ENCODE data around the gene ARHGAP22. TPM values are rescaled to one million over a fixed set of nuclear protein-coding genes. Genes with fewer than 3 reads are reported as not detected.

Gene ARHGAP22
- total RNA-seq, 1 experiment from 2014 or later, result 9.9 TPM

- H3K27me3 ChIP-seq (ENCODE audit: insufficient read depth, low read length), result no peaks in the 10 kb centered on the region
- no TSS peak for BruUV-seq (replicated peaks)
- no peaks in the 10 kb centered on the region for H3K9me3 ChIP-seq (ENCODE audit: control insufficient read depth in 1 of 2, insufficient read depth in 1 of 2, low read depth in 1 of 2, low read length in 2 of 2)
- no peaks in the 10 kb centered on the region for H3K9me2 ChIP-seq (ENCODE audit: insufficient read depth)
- no peak overlapping the region for H3K4me2 ChIP-seq (ENCODE audit: low read length)
- no peak overlapping the region for H2AFZ ChIP-seq (ENCODE audit: low read depth, low read length, poor library complexity, severe bottlenecking)
- CTCF ChIA-PET, result no interaction called here
- no peak for DNase-seq (ENCODE audit: low read depth, low spot score)
- H3K4me1 ChIP-seq (ENCODE audit: control insufficient read depth in 1 of 2, insufficient read depth in 2 of 2, low read length in 2 of 2), result no peaks in the 10 kb centered on the region
- no peak overlapping the region for H3K27ac ChIP-seq (ENCODE audit: low read depth, low read length)
- no peaks in the 10 kb centered on the region for H3K79me2 ChIP-seq (ENCODE audit: insufficient read depth, low read length)
- intact Hi-C loops (cut with micrococcal nuclease), result no loop called here
- RAD21 ChIA-PET (ENCODE audit: low non-redundant PET in 1 of 2, low total read pairs in 2 of 2, uncharacterized antibody in 2 of 2, unreplicated experiment in 2 of 2), result no interaction called here
- no peak overlapping the region for H3K9ac ChIP-seq (ENCODE audit: low read length)
- H4K20me1 ChIP-seq (ENCODE audit: insufficient read depth), result no peaks in the 10 kb centered on the region
- H3K4me3 ChIP-seq (replicated peaks in 1 of 2; ENCODE audit: low read depth in 1 of 2, low read length in 2 of 2), result no peak overlapping the region
- no peak for ATAC-seq
- TF ChIP-seq, protein P1, sequence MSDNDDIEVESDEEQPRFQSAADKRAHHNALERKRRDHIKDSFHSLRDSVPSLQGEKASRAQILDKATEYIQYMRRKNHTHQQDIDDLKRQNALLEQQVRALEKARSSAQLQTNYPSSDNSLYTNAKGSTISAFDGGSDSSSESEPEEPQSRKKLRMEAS (IDR thresholded peaks at IDR 0.05), result no peak
- TF ChIP-seq EZH2phosphoT487 (IDR thresholded peaks at IDR 0.05; ENCODE audit: borderline replicate concordance), result no peak
- no peak for TF ChIP-seq TCF7L2 (IDR thresholded peaks at IDR 0.05; ENCODE audit: borderline replicate concordance, extremely low read depth, insufficient read depth, insufficient read length)
- no peaks in the 10 kb centered on the region for H3K36me3 ChIP-seq (ENCODE audit: control insufficient read depth in 1 of 2, insufficient read depth in 2 of 2, low read length in 2 of 2)
- POLR2A ChIA-PET, result no interaction called here
Observed at GRCh38 chr10:48482207-48482606, 122.7 kb downstream of the ARHGAP22 start.

DNA sequence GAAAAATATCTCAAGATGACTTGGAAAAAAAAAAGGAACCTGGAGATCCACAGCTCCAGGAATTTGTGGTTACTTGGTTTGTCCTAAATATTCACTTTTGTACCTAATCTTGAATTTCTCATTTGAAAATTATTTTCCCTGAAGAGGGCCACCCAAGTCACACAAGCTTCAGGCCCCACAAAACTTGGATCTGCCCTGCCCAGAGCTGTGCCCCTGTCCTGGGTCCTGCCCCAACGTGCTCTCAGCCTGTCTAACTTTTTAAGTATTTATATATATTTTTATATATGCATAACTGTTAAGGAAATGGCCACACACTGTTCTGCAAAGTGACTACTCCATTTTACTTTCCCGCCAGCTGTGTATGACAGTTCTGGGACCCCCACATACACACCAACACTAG lies 123.5 kb downstream of the ARHGAP22 start:
- no peaks in the 10 kb centered on the region for H3K9me2 ChIP-seq (ENCODE audit: insufficient read depth)
- TF ChIP-seq ZNF274 (IDR thresholded peaks at IDR 0.05; ENCODE audit: low read depth, low read length) (no peak), YY1 (IDR thresholded peaks at IDR 0.05; ENCODE audit: extremely low read depth, insufficient replicate concordance, low read depth, low read length) (no peak), POLR2AphosphoS5 (IDR thresholded peaks at IDR 0.05; ENCODE audit: low read depth, low read length) (no peak)
- ChIA-PET CTCF (no interaction called here), RAD21 (ENCODE audit: low non-redundant PET in 1 of 2, low total read pairs in 2 of 2, uncharacterized antibody in 2 of 2, unreplicated experiment in 2 of 2) (no interaction called here), POLR2A (no interaction called here)
- no peak overlapping the region for H3K4me3 ChIP-seq (replicated peaks in 1 of 2; ENCODE audit: low read depth in 1 of 2, low read length in 2 of 2)
- no peak for ATAC-seq
- H3K27me3 ChIP-seq (ENCODE audit: insufficient read depth, low read length), result no peaks in the 10 kb centered on the region
- H3K27ac ChIP-seq (ENCODE audit: low read depth, low read length), result no peak overlapping the region
- H4K20me1 ChIP-seq (ENCODE audit: insufficient read depth), result no peaks in the 10 kb centered on the region
- no peak overlapping the region for H2AFZ ChIP-seq (ENCODE audit: low read depth, low read length, poor library complexity, severe bottlenecking)
- no peak overlapping the region for H3K9ac ChIP-seq (ENCODE audit: low read length)
- H3K4me1 ChIP-seq (ENCODE audit: control insufficient read depth in 1 of 2, insufficient read depth in 2 of 2, low read length in 2 of 2), result no peaks in the 10 kb centered on the region
- no peaks in the 10 kb centered on the region for H3K36me3 ChIP-seq (ENCODE audit: control insufficient read depth in 1 of 2, insufficient read depth in 2 of 2, low read length in 2 of 2)
- H3K79me2 ChIP-seq (ENCODE audit: insufficient read depth, low read length), result no peaks in the 10 kb centered on the region
- intact Hi-C loops (cut with micrococcal nuclease), result no loop called here
- H3K4me2 ChIP-seq (ENCODE audit: low read length), result no peak overlapping the region
- H3K9me3 ChIP-seq (ENCODE audit: control insufficient read depth in 1 of 2, insufficient read depth in 1 of 2, low read depth in 1 of 2, low read length in 2 of 2), result no peaks in the 10 kb centered on the region
- no peak for DNase-seq (ENCODE audit: low read depth, low spot score)
- BruUV-seq (replicated peaks), result no TSS peak

All from HCT116 (cell line).